WTC11 (cell line): Measurements from ENCODE around the gene MYO16. TPM values are rescaled to one million over a fixed set of nuclear protein-coding genes. Genes with fewer than 3 reads are reported as not detected.

Source experiments
- ATAC-seq: fragments of 200-7000 bp; cut with Tn5 transposase; 2 replicates; pipeline ENCODE4 v1.10.0; 2021; ENCODE audit warnings: mild to moderate bottlenecking, moderate library complexity
- CTCF ChIA-PET: fragments of 300-600 bp; sonication (Branson Sonifier 250); formaldehyde crosslinking; loops from one replicate; lab custom pipeline; 2021; ENCODE audit warnings: antibody characterized with exemption; lab: Charles Lee
- POLR2A ChIA-PET: fragments of 350-600 bp; sonication (Branson Sonifier 250); formaldehyde crosslinking; loops from one replicate; lab custom pipeline; 2021; ENCODE audit warnings: antibody characterized with exemption; lab: Charles Lee
- DNase-seq: peaks from one replicate; pipeline ENCODE4 v3.0.0; 2021; ENCODE audit warnings: low spot score
- H3K27ac Mint-ChIP-seq: 2 replicates; pipeline ENCODE4 v1.8.0; 2021; ENCODE audit warnings: mixed read lengths
- H3K27me3 Mint-ChIP-seq: 2 replicates; pipeline ENCODE4 v1.8.0; 2021; ENCODE audit warnings: low read depth, mild to moderate bottlenecking, moderate library complexity, mixed read lengths
- H3K36me3 Mint-ChIP-seq: 2 replicates; pipeline ENCODE4 v1.8.0; 2021; ENCODE audit warnings: mixed read lengths
- H3K4me1 Mint-ChIP-seq: 2 replicates; pipeline ENCODE4 v1.8.0; 2022; ENCODE audit warnings: mixed read lengths
- H3K4me3 Mint-ChIP-seq: 2 replicates; pipeline ENCODE4 v1.8.0; 2021; ENCODE audit warnings: mild to moderate bottlenecking, moderate library complexity, mixed read lengths
- H3K9me3 Mint-ChIP-seq: 2 replicates; pipeline ENCODE4 v1.8.0; 2021; ENCODE audit warnings: mixed read lengths
- HMGA2 ChIP-seq: fragments of 250-450 bp; sonication (Bioruptor Pico); IDR thresholded peaks from 2 replicates; pipeline ENCODE4 v1.4.0; 2021; ENCODE audit warnings: mild to moderate bottlenecking, moderate library complexity
- NR3C1 ChIP-seq: sonication (generic); formaldehyde crosslinking; conservative IDR thresholded peaks from 2 replicates; pipeline ENCODE4 v1.8.1; 2023; ENCODE audit warnings: low read depth, mild to moderate bottlenecking, missing genetic modification reagents
- OVOL2 ChIP-seq: fragments of 250-450 bp; sonication (Bioruptor Pico); IDR thresholded peaks from 2 replicates; pipeline ENCODE4 v1.9.0; 2021; ENCODE audit warnings: mild to moderate bottlenecking, borderline replicate concordance
- PRRX2 ChIP-seq: fragments of 250-450 bp; sonication (Bioruptor Pico); IDR thresholded peaks from 2 replicates; pipeline ENCODE4 v1.8.0; 2021; ENCODE audit warnings: mild to moderate bottlenecking
- RELA ChIP-seq: sonication (generic); formaldehyde crosslinking; IDR thresholded peaks from 2 replicates; pipeline ENCODE4 v1.8.1; 2022; ENCODE audit warnings: missing genetic modification reagents, mild to moderate bottlenecking, borderline replicate concordance
- ZNF317 ChIP-seq: sonication (generic); formaldehyde crosslinking; IDR thresholded peaks from 2 replicates; pipeline ENCODE4 v1.8.1; 2023; ENCODE audit warnings: low read depth, mild to moderate bottlenecking, moderate library complexity, missing genetic modification reagents, borderline replicate concordance
- ZNF423 ChIP-seq: fragments of 250-450 bp; sonication (Bioruptor Pico); IDR thresholded peaks from 2 replicates; pipeline ENCODE4 v2.1.2; 2022; ENCODE audit warnings: mild to moderate bottlenecking, moderate library complexity
- total RNA-seq: library from RNA; stranded (reverse); gene quantifications from 3 replicates; pipeline ENCODE4 v1.2.3, GENCODE V29; 2021
- TF ChIP-seq, protein P1 (sequence below): sonication (generic); formaldehyde crosslinking; IDR thresholded peaks from 2 replicates; pipeline ENCODE4 v1.8.0; 2022; ENCODE audit warnings: mild to moderate bottlenecking, missing genetic modification reagents
- TF ChIP-seq, protein P2 (sequence below): sonication (generic); formaldehyde crosslinking; IDR thresholded peaks from 2 replicates; pipeline ENCODE4 v1.8.0; 2022; ENCODE audit warnings: missing genetic modification reagents
- TF ChIP-seq, protein P3 (sequence below): sonication (generic); formaldehyde crosslinking; IDR thresholded peaks from 2 replicates; pipeline ENCODE4 v1.8.0; 2022; ENCODE audit warnings: mild to moderate bottlenecking, missing genetic modification reagents
- TF ChIP-seq, protein P4 (sequence below): sonication (generic); formaldehyde crosslinking; IDR thresholded peaks from 2 replicates; pipeline ENCODE4 v1.8.0; 2022; ENCODE audit warnings: mild to moderate bottlenecking, missing genetic modification reagents
- TF ChIP-seq, protein P5 (sequence below): fragments of 250-450 bp; sonication (Bioruptor Pico); IDR thresholded peaks from 2 replicates; pipeline ENCODE4 v2.1.2; 2022; ENCODE audit warnings: mild to moderate bottlenecking, moderate library complexity
- TF ChIP-seq, protein P6 (sequence below): sonication (generic); formaldehyde crosslinking; conservative IDR thresholded peaks from 2 replicates; pipeline ENCODE4 v1.8.1; 2022; ENCODE audit warnings: mild to moderate bottlenecking, missing genetic modification reagents
- TF ChIP-seq, protein P7 (sequence below): fragments of 250-450 bp; sonication (Bioruptor Pico); IDR thresholded peaks from 2 replicates; pipeline ENCODE4 v1.9.0; 2021; ENCODE audit warnings: mild to moderate bottlenecking, borderline replicate concordance
- TF ChIP-seq, protein P8 (sequence below): sonication (generic); formaldehyde crosslinking; IDR thresholded peaks from 2 replicates; pipeline ENCODE4 v1.8.0; 2022; ENCODE audit warnings: mild to moderate bottlenecking, missing genetic modification reagents

MYO16 gene
- total RNA-seq, 1 experiment from 2014 or later, result 0.09 TPM

DNA sequence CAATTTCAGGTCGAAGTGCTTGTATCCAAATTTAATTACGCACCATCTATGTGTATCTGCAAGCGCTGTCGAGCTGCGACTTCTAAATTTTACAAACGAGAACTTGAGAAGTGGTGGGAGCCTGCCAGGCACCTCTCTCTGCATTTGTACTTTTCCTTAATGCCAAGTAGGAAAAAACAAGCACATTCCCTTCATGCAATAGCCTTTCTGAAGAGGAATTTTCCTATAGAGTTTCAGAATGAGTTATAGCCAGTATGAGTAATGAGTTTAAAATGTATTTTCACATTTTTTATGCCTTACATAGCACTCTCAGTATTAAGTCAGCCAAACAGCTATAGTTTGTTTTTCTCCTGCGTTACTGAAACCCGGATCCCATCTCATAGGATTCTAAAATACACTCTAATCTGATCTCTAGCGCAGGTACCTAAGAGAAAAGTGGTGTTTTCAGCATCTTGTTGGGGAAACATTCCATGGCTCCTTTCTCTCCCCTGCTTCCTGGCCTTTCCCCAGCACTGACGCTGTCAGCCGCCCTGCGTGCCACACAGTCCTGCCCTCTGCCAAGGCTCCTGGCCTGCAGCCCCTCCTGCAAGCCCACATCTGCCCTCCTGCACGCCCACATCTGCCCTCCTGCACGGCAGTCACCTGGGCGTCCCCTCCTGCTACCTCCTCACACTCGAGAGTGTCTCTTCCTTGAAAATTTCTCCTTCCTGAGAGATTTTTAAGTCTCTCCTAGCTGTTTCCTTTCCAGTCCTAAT lies 526.9 kb downstream of the MYO16 start:
- peak overlapping the region; percentile 25; the same call in 1 of the 2 replicates for H3K27ac Mint-ChIP-seq

DNA sequence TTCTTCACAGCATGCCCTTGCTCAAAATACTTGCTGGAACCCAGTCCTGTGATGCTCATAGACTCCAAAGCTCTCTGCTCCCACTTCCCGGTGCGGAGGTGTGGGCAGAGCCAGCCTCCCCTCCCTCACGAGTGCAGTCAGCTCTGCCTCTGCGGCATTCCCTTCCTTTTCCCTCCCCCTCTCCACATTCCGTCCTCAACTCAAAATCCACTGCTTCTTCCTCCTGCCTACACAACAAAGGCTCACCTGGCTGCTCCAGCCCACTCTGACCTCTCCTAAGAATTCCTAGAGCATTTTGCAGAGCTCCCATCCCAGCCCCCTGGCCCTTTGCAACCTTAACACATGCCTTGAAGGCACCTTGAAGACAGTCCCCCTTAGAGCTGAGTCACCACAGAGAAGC lies 527.9 kb downstream of the MYO16 start:
- TF ChIP-seq NR3C1 (no peak), RELA (no peak)
- TF ChIP-seq, protein P1, sequence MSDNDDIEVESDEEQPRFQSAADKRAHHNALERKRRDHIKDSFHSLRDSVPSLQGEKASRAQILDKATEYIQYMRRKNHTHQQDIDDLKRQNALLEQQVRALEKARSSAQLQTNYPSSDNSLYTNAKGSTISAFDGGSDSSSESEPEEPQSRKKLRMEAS (CRISPR knock-in tag), result peak; percentile 31; the same call in 1 of the 2 replicates
- ATAC-seq (peak; percentile 86), DNase-seq (peak; percentile 28)
- Mint-ChIP-seq H3K36me3 (no peaks in the 10 kb centered on the region), H3K4me1 (peaks cover 56% of the 10 kb centered on the region), H3K27me3 (no peaks in the 10 kb centered on the region), H3K27ac (peak overlapping the region; percentile 11), H3K9me3 (no peaks in the 10 kb centered on the region), H3K4me3 (peak overlapping the region; percentile 6; the same call in 1 of the 2 replicates)
- ChIA-PET CTCF (interaction anchor here (0.7 to 1.5 kb wide), 4 partner anchors 13 to 344 kb away, joined by 3 to 5 read pairs (median 4); no protein-coding TSS in a partner anchor), POLR2A (interaction anchor here (0.6 to 1.5 kb wide), 3 partner anchors 56 to 319 kb away, joined by 3 to 6 read pairs (median 4); no protein-coding TSS in a partner anchor)

More for the DNA sequence above, 526.9 kb downstream of the MYO16 start:
- H3K4me3 Mint-ChIP-seq, result no peak overlapping the region
- peaks cover 61% of the 10 kb centered on the region for H3K4me1 Mint-ChIP-seq
- H3K36me3 Mint-ChIP-seq, result no peaks in the 10 kb centered on the region
- CTCF ChIA-PET, result interaction anchor here (1.3 kb wide), 1 partner anchor 41 kb away, joined by 5 read pairs; no protein-coding TSS in a partner anchor
- TF ChIP-seq HMGA2 (CRISPR knock-in tag), result no peak
- TF ChIP-seq, protein P2, sequence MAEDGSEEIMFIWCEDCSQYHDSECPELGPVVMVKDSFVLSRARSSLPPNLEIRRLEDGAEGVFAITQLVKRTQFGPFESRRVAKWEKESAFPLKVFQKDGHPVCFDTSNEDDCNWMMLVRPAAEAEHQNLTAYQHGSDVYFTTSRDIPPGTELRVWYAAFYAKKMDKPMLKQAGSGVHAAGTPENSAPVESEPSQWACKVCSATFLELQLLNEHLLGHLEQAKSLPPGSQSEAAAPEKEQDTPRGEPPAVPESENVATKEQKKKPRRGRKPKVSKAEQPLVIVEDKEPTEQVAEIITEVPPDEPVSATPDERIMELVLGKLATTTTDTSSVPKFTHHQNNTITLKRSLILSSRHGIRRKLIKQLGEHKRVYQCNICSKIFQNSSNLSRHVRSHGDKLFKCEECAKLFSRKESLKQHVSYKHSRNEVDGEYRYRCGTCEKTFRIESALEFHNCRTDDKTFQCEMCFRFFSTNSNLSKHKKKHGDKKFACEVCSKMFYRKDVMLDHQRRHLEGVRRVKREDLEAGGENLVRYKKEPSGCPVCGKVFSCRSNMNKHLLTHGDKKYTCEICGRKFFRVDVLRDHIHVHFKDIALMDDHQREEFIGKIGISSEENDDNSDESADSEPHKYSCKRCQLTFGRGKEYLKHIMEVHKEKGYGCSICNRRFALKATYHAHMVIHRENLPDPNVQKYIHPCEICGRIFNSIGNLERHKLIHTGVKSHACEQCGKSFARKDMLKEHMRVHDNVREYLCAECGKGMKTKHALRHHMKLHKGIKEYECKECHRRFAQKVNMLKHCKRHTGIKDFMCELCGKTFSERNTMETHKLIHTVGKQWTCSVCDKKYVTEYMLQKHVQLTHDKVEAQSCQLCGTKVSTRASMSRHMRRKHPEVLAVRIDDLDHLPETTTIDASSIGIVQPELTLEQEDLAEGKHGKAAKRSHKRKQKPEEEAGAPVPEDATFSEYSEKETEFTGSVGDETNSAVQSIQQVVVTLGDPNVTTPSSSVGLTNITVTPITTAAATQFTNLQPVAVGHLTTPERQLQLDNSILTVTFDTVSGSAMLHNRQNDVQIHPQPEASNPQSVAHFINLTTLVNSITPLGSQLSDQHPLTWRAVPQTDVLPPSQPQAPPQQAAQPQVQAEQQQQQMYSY (CRISPR knock-in tag), result no peak
- POLR2A ChIA-PET, result interaction anchor here (0.7 to 1.5 kb wide), 2 partner anchors 57 to 320 kb away, joined by 3 to 4 read pairs; no protein-coding TSS in a partner anchor
- no peak for DNase-seq
- ATAC-seq, result no peak
- no peaks in the 10 kb centered on the region for H3K9me3 Mint-ChIP-seq
- no peaks in the 10 kb centered on the region for H3K27me3 Mint-ChIP-seq

DNA sequence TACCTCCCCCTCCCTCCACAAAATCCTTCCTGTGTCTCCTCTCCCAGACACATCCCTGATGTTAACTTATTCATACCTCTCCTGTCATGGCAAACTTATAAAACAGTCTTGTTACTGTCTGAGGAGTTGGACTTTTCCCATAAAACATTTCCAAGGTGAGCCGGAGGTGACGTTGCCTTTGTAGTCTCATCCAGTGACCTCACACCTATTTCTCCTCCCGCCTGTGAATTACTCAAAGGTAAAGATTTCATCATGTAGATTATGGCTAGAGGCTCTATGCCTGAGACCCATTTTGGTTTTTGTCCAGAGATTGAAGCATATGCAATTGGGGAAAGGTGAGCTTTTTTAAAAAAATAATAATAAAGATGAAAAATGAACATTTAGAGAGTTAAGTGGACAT lies 529.0 kb downstream of the MYO16 start:
- no peaks in the 10 kb centered on the region for H3K9me3 Mint-ChIP-seq
- H3K27ac Mint-ChIP-seq, result no peak overlapping the region
- no peak for ATAC-seq
- CTCF ChIA-PET, result interaction anchor here (0.9 to 1.5 kb wide), 3 partner anchors 14 to 160 kb away, joined by 3 read pairs; no protein-coding TSS in a partner anchor
- H3K4me3 Mint-ChIP-seq, result no peak overlapping the region
- no peaks in the 10 kb centered on the region for H3K27me3 Mint-ChIP-seq
- H3K4me1 Mint-ChIP-seq, result peaks cover 61% of the 10 kb centered on the region
- H3K36me3 Mint-ChIP-seq, result no peaks in the 10 kb centered on the region
- no peak for DNase-seq
- POLR2A ChIA-PET, result no interaction called here
- TF ChIP-seq, protein P3, sequence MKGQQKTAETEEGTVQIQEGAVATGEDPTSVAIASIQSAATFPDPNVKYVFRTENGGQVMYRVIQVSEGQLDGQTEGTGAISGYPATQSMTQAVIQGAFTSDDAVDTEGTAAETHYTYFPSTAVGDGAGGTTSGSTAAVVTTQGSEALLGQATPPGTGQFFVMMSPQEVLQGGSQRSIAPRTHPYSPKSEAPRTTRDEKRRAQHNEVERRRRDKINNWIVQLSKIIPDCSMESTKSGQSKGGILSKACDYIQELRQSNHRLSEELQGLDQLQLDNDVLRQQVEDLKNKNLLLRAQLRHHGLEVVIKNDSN (CRISPR knock-in tag), result no peak
- no peak for TF ChIP-seq ZNF317 (CRISPR knock-in tag)
- TF ChIP-seq, protein P4, sequence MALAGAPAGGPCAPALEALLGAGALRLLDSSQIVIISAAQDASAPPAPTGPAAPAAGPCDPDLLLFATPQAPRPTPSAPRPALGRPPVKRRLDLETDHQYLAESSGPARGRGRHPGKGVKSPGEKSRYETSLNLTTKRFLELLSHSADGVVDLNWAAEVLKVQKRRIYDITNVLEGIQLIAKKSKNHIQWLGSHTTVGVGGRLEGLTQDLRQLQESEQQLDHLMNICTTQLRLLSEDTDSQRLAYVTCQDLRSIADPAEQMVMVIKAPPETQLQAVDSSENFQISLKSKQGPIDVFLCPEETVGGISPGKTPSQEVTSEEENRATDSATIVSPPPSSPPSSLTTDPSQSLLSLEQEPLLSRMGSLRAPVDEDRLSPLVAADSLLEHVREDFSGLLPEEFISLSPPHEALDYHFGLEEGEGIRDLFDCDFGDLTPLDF, result no peak
- TF ChIP-seq, protein P5, sequence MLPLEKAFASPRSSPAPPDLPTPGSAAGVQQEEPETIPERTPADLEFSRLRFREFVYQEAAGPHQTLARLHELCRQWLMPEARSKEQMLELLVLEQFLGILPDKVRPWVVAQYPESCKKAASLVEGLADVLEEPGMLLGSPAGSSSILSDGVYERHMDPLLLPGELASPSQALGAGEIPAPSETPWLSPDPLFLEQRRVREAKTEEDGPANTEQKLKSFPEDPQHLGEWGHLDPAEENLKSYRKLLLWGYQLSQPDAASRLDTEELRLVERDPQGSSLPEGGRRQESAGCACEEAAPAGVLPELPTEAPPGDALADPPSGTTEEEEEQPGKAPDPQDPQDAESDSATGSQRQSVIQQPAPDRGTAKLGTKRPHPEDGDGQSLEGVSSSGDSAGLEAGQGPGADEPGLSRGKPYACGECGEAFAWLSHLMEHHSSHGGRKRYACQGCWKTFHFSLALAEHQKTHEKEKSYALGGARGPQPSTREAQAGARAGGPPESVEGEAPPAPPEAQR, result no peak
- TF ChIP-seq, protein P6, sequence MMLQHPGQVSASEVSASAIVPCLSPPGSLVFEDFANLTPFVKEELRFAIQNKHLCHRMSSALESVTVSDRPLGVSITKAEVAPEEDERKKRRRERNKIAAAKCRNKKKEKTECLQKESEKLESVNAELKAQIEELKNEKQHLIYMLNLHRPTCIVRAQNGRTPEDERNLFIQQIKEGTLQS (CRISPR knock-in tag), result no peak
- TF ChIP-seq, protein P7, sequence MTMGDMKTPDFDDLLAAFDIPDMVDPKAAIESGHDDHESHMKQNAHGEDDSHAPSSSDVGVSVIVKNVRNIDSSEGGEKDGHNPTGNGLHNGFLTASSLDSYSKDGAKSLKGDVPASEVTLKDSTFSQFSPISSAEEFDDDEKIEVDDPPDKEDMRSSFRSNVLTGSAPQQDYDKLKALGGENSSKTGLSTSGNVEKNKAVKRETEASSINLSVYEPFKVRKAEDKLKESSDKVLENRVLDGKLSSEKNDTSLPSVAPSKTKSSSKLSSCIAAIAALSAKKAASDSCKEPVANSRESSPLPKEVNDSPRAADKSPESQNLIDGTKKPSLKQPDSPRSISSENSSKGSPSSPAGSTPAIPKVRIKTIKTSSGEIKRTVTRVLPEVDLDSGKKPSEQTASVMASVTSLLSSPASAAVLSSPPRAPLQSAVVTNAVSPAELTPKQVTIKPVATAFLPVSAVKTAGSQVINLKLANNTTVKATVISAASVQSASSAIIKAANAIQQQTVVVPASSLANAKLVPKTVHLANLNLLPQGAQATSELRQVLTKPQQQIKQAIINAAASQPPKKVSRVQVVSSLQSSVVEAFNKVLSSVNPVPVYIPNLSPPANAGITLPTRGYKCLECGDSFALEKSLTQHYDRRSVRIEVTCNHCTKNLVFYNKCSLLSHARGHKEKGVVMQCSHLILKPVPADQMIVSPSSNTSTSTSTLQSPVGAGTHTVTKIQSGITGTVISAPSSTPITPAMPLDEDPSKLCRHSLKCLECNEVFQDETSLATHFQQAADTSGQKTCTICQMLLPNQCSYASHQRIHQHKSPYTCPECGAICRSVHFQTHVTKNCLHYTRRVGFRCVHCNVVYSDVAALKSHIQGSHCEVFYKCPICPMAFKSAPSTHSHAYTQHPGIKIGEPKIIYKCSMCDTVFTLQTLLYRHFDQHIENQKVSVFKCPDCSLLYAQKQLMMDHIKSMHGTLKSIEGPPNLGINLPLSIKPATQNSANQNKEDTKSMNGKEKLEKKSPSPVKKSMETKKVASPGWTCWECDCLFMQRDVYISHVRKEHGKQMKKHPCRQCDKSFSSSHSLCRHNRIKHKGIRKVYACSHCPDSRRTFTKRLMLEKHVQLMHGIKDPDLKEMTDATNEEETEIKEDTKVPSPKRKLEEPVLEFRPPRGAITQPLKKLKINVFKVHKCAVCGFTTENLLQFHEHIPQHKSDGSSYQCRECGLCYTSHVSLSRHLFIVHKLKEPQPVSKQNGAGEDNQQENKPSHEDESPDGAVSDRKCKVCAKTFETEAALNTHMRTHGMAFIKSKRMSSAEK (CRISPR knock-in tag), result no peak
- TF ChIP-seq, protein P8, sequence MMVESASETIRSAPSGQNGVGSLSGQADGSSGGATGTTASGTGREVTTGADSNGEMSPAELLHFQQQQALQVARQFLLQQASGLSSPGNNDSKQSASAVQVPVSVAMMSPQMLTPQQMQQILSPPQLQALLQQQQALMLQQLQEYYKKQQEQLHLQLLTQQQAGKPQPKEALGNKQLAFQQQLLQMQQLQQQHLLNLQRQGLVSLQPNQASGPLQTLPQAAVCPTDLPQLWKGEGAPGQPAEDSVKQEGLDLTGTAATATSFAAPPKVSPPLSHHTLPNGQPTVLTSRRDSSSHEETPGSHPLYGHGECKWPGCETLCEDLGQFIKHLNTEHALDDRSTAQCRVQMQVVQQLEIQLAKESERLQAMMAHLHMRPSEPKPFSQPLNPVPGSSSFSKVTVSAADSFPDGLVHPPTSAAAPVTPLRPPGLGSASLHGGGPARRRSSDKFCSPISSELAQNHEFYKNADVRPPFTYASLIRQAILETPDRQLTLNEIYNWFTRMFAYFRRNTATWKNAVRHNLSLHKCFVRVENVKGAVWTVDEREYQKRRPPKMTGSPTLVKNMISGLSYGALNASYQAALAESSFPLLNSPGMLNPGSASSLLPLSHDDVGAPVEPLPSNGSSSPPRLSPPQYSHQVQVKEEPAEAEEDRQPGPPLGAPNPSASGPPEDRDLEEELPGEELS, result no peak
- no peak for TF ChIP-seq ZNF423
- no peak for TF ChIP-seq OVOL2
- TF ChIP-seq PRRX2 (CRISPR knock-in tag), result no peak
